Colonic mucosa (tissue), 4 donors: ENCODE results near the gene NMT2. TPM values are rescaled to one million over a fixed set of nuclear protein-coding genes. Genes with fewer than 3 reads are reported as not detected.

Experiments
- DNase-seq: peaks from one replicate; pipeline ENCODE4 v3.0.0-alpha.2; 2020
- H3K27ac ChIP-seq: fragments of 200-600 bp; one replicate; pipeline ENCODE4 v1.8.0; 2021
- H3K27me3 ChIP-seq: fragments of 200-600 bp; one replicate; pipeline ENCODE4 v1.8.0; 2021
- H3K36me3 ChIP-seq: fragments of 200-600 bp; one replicate; pipeline ENCODE4 v1.8.0; 2021
- H3K4me1 ChIP-seq: fragments of 200-600 bp; one replicate; pipeline ENCODE4 v1.8.0; 2021; ENCODE audit warnings: mild to moderate bottlenecking
- H3K4me3 ChIP-seq: fragments of 200-600 bp; one replicate; pipeline ENCODE4 v1.8.0; 2021
- H3K9ac ChIP-seq, 2 donors: one replicate each; pipeline ENCODE4 v1.7.0; 2013; ENCODE audit warnings: control low read depth in 2 of 2, low read depth in 2 of 2, low read length in 2 of 2
- H3K9me3 ChIP-seq: fragments of 200-600 bp; one replicate; pipeline ENCODE4 v1.8.0; 2021
- intact Hi-C: fragments of 100-400 bp; cut with DNase I; formaldehyde crosslinking; loops from one replicate; pipeline ENCODE4 v1.14.1; 2022
- total RNA-seq, 2 donors: library from RNA; stranded (reverse); fragmentation: NEBNext Ultra II Directional in 1 of 2; extraction: Animal tissue kit (Norgen Biotek cat#: 25700) in 1 of 2; gene quantifications; one replicate each; pipeline ENCODE4 v1.2.1, GENCODE V29; 2021
- TF ChIP-seq, protein P1 (sequence below): fragments of 200-600 bp; IDR thresholded peaks from one replicate; pipeline ENCODE4 v1.8.0; 2022; ENCODE audit warnings: antibody characterized with exemption, mild to moderate bottlenecking
- donor health status: healthy.
- donor health status: DM: no; HTN: no; CAD: no.
- donor health status: DM: no; HTN: no; CAD: no.

The NMT2 gene
- total RNA-seq = 10 to 100 TPM; 12.4 to 14.4 TPM

- H3K27me3 ChIP-seq = no peaks in the 10 kb centered on the region
- H3K4me3 ChIP-seq = peak within 1 kb of the TSS; percentile 88
- H3K9me3 ChIP-seq = no peaks in the 10 kb centered on the region
- peak within 1 kb of the TSS; percentile 84 to 90 for H3K9ac ChIP-seq
- H3K36me3 ChIP-seq = no peaks in the 10 kb centered on the region
- TF ChIP-seq, protein P1, sequence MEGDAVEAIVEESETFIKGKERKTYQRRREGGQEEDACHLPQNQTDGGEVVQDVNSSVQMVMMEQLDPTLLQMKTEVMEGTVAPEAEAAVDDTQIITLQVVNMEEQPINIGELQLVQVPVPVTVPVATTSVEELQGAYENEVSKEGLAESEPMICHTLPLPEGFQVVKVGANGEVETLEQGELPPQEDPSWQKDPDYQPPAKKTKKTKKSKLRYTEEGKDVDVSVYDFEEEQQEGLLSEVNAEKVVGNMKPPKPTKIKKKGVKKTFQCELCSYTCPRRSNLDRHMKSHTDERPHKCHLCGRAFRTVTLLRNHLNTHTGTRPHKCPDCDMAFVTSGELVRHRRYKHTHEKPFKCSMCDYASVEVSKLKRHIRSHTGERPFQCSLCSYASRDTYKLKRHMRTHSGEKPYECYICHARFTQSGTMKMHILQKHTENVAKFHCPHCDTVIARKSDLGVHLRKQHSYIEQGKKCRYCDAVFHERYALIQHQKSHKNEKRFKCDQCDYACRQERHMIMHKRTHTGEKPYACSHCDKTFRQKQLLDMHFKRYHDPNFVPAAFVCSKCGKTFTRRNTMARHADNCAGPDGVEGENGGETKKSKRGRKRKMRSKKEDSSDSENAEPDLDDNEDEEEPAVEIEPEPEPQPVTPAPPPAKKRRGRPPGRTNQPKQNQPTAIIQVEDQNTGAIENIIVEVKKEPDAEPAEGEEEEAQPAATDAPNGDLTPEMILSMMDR = no peak
- peak within 1 kb of the TSS; percentile 70 for H3K27ac ChIP-seq
- H3K4me1 ChIP-seq = no peaks in the 10 kb centered on the region
- DNase-seq = peak; percentile 87
- intact Hi-C loops = no loop called here
Observed at GRCh38 chr10:15168291-15168785, at the start of gene NMT2. Gene NMT2 (minus strand): TSS chr10:15168693. CDS start chr10:15168612, 81 bp downstream.

DNA sequence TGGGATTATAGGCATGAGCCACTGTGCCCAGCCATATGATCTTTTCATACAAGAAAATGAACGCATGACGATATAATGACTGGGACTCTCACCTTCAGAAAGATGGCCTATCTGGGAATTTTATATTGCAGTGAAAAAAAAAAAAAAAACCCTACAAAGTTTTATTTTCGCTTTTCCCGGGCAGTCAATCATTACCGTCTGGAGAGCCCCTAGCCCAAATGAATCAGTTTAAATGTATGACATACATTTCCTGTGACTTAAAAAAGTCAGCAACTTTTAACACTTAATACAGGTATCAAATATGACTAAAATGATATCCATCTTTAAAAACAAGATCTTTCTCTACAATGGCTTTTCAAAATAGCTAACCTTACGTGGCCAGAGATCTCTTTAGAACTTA lies 48.2 kb upstream of the NMT2 start:
- intact Hi-C loops = no loop called here
- Histone ChIP-seq H3K4me1 (no peaks in the 10 kb centered on the region), H3K4me3 (no peak overlapping the region), H3K27ac (no peak overlapping the region), H3K36me3 (no peaks in the 10 kb centered on the region), H3K9me3 (no peaks in the 10 kb centered on the region), H3K9ac (no peak overlapping the region), H3K27me3 (no peaks in the 10 kb centered on the region)
- TF ChIP-seq, protein P1 = no peak
- DNase-seq = no peak

- no peaks in the 10 kb centered on the region for H3K36me3 ChIP-seq
- H3K9me3 ChIP-seq = no peaks in the 10 kb centered on the region
- H3K27me3 ChIP-seq = no peaks in the 10 kb centered on the region
- no peak for DNase-seq
- no peak overlapping the region for H3K27ac ChIP-seq
- intact Hi-C loops = no loop called here
- no peaks in the 10 kb centered on the region for H3K4me1 ChIP-seq
- TF ChIP-seq, protein P1 = no peak
- no peak overlapping the region for H3K9ac ChIP-seq
- no peak overlapping the region for H3K4me3 ChIP-seq
Observed at GRCh38 chr10:15214237-15214636, 45.7 kb upstream of the NMT2 start.

GRCh38 chr10:15213461-15213861 lies 45.0 kb upstream of the NMT2 start:
- no peak overlapping the region for H3K27ac ChIP-seq
- TF ChIP-seq, protein P1 = no peak
- DNase-seq = no peak
- intact Hi-C loops = no loop called here
- H3K27me3 ChIP-seq = no peaks in the 10 kb centered on the region
- H3K9me3 ChIP-seq = no peaks in the 10 kb centered on the region
- no peaks in the 10 kb centered on the region for H3K4me1 ChIP-seq
- no peak overlapping the region for H3K9ac ChIP-seq
- no peaks in the 10 kb centered on the region for H3K36me3 ChIP-seq
- H3K4me3 ChIP-seq = no peak overlapping the region

- Histone ChIP-seq H3K27me3 (no peaks in the 10 kb centered on the region), H3K9me3 (no peaks in the 10 kb centered on the region), H3K36me3 (no peaks in the 10 kb centered on the region), H3K4me3 (no peak overlapping the region), H3K27ac (no peak overlapping the region), H3K4me1 (no peaks in the 10 kb centered on the region), H3K9ac (no peak overlapping the region)
- intact Hi-C loops = loop anchor here (2.0 kb wide), 1 partner anchor 159 kb away; the partner anchor contains the start of gene FAM171A1
- TF ChIP-seq, protein P1 = no peak
- DNase-seq = no peak
Observed at GRCh38 chr10:15211464-15211979, 43.0 kb upstream of the NMT2 start.
